Fibroblast of pulmonary artery (primary cell): ENCODE results near the gene CACNA1E.

ENCODE experiments used
- DNase-seq: peaks from one replicate; pipeline ENCODE4 v3.0.0-alpha.2; 2010; ENCODE audit warnings: low read depth
- H3K4me3 ChIP-seq: replicated peaks from 2 replicates; pipeline ENCODE4 v1.5.1; 2011; ENCODE audit warnings: low read depth, mild to moderate bottlenecking, control low read depth, low read length, moderate library complexity
- TF ChIP-seq, protein P1 (sequence below): IDR thresholded peaks from 2 replicates; pipeline ENCODE4 v1.5.1; 2011; ENCODE audit warnings: mild to moderate bottlenecking, control low read depth, low read length, inconsistent platforms; ENCODE audit errors: missing control alignments

CACNA1E gene

GRCh38 chr1:181482521-181483284 is 614 bp upstream of the CACNA1E start:
- H3K4me3 ChIP-seq, result no peak overlapping the region
- no peak for DNase-seq
- TF ChIP-seq, protein P1, sequence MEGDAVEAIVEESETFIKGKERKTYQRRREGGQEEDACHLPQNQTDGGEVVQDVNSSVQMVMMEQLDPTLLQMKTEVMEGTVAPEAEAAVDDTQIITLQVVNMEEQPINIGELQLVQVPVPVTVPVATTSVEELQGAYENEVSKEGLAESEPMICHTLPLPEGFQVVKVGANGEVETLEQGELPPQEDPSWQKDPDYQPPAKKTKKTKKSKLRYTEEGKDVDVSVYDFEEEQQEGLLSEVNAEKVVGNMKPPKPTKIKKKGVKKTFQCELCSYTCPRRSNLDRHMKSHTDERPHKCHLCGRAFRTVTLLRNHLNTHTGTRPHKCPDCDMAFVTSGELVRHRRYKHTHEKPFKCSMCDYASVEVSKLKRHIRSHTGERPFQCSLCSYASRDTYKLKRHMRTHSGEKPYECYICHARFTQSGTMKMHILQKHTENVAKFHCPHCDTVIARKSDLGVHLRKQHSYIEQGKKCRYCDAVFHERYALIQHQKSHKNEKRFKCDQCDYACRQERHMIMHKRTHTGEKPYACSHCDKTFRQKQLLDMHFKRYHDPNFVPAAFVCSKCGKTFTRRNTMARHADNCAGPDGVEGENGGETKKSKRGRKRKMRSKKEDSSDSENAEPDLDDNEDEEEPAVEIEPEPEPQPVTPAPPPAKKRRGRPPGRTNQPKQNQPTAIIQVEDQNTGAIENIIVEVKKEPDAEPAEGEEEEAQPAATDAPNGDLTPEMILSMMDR, result no peak

DNA sequence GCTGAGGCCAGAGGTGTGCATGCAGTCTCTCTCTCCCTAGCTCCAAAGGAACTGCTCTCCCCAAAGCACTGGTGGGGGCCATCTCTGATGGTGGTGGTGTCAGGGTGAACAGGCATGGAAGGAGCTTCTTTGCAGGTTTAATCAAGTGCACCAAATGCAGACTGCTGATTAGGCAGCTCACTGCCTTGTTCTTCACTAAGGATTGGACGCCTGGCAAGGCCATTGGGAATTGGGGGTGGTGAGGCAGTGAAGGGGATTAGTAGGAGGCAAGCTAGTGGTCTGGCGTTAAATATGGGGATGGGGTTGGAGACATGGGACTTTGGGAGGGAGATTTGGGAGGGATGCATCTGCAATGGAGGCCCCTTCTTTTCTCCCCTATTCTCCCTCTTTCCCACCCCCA is 1.5 kb downstream of the CACNA1E start:
- no peak for DNase-seq
- no peak overlapping the region for H3K4me3 ChIP-seq
- TF ChIP-seq, protein P1, result no peak

DNA sequence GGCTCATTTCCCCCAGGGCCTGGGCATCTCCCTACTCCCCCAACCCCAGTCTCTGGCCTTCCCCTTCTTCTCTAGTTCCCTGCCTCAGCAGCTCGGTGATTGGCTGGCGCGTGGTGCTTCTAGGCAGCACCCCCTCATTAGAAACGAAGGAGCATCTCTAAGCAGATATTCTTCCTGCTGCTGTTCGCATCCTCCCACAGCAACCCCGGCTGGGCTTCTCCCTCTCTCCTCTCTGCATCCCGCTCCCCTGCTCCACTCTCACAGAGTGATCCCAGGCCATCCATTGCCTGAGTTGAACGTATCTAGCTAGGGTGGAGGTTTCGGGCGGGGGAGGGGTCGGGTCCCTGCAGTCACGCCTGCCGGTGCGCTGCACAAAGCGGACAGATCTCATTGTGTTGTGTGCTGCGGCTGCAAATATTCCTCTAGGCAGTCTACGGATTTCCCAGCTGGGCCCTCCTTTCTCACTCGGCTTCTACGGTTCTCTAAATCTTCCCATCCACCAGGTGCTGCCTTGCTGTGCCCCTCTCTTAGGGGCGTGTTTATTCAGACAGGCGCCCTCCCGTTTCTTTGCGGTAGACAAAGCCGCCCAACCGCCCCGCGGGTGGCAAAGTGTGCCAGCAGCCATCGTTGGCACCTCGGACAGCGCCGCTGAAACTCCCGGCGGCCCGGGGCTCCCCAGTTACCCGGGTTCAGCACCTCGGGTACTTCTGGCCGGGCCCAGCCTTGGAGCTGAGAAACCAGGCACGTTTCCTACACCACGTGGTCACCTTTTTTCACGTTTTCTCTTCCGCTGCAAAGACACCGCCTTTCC is 2.2 kb downstream of the CACNA1E start:
- H3K4me3 ChIP-seq, result no peak overlapping the region
- no peak for DNase-seq
- TF ChIP-seq, protein P1, result no peak

DNA sequence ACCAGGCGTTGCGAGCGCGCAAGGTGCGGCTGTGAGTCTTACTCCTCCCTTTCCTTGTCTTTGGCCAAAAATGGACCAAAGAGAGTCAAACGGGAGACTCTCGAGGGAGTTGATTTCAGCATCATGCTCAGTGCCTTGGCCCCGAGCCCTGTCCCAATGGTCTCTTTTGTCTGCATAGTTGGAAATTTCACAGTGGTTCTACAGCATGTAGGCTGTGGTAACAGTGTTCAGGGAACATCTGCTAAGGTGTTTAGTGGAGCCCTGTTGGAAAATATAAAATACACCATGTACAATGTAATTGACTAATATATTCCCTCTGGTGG is 2.7 kb downstream of the CACNA1E start:
- TF ChIP-seq, protein P1, result no peak
- no peak for DNase-seq
- no peak overlapping the region for H3K4me3 ChIP-seq

DNA sequence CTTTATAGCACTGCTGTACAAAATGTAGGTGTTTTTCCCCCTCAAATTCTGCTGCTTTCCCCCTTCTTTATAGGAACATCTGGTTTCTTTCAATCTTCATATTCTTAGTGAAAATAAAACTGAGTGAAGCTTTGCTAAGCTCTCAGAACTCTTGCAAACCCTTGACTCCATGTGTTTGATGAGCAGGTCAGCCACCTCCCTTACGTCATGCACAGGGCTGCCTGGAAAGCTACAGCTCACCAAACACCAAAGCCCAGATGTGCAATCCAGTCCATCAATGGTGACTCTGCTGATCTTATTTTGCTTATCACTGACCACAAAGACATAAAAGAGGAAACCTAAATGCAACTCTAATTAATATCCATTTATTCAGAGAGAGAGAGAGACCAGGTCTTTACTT is 5.5 kb downstream of the CACNA1E start:
- H3K4me3 ChIP-seq, result no peak overlapping the region
- TF ChIP-seq, protein P1, result no peak
- no peak for DNase-seq

DNA sequence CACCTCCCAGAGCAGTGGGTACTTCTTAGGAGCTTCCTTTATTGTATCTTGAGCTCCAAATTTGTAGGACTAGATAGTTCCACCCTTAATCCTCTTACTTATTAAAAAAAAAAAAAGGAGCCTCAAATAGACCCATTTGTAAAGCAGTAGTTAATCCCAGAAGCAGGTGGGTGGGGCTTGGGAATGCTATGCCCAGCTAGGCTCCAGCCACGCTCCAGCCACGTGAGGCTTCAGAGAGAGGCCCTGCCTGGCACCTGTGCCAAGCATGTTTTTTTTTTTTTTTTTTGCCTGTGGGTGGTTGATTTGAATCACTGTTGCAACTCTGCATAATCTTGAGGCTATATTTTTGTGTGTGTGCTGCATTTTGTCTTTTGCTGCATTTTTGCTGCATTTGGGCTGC is 7.0 kb downstream of the CACNA1E start:
- no peak for DNase-seq
- TF ChIP-seq, protein P1, result no peak
- no peak overlapping the region for H3K4me3 ChIP-seq
